Gastrocnemius medialis (tissue), 4 donors: ENCODE data around the gene UHRF2. TPM values are rescaled to one million over a fixed set of nuclear protein-coding genes. Genes with fewer than 3 reads are reported as not detected.

ENCODE experiments used
- ATAC-seq, 2 donors: fragments of 150-250 bp; one replicate each; pipeline ENCODE4 v1.9.1; 2016
- DNase-seq, 2 donors: peaks; one replicate each; pipeline ENCODE4 v3.0.0-alpha.2; 2019
- H3K27ac ChIP-seq, 4 donors: fragments of 200-600 bp; sonication (generic); 1 replicate in 1 of 4; 2 replicates in 3 of 4; pipeline ENCODE4 v1.5.1; 2016 to 2018; ENCODE audit warnings: mild to moderate bottlenecking in 2 of 4, moderate library complexity in 1 of 4
- H3K27me3 ChIP-seq, 3 donors: fragments of 200-600 bp; sonication (generic) in 2 of 3; 1 replicate in 1 of 3; 2 replicates in 2 of 3; pipeline versions ENCODE4 v1.5.1 to v1.6.0; 2016 to 2019; ENCODE audit warnings: mild to moderate bottlenecking in 1 of 3, moderate library complexity in 1 of 3
- H3K36me3 ChIP-seq, 2 donors: fragments of 200-600 bp; sonication (generic) in 1 of 2; one replicate each; pipeline ENCODE4 v1.5.1; 2017 to 2018
- H3K4me1 ChIP-seq, 2 donors: fragments of 200-600 bp; sonication (generic) in 1 of 2; one replicate each; pipeline ENCODE4 v1.5.1; 2016 to 2017; ENCODE audit warnings: mild to moderate bottlenecking in 2 of 2
- H3K4me3 ChIP-seq, 4 donors: fragments of 200-600 bp; sonication (generic) in 3 of 4; 1 replicate in 1 of 4; 2 replicates in 3 of 4; pipeline ENCODE4 v1.5.1; 2016 to 2019; ENCODE audit warnings: mild to moderate bottlenecking in 2 of 4
- H3K9me3 ChIP-seq, 3 donors: fragments of 200-600 bp; sonication (generic) in 2 of 3; 1 replicate in 1 of 3; 2 replicates in 2 of 3; pipeline ENCODE4 v1.5.1; 2016 to 2019
- CTCF ChIP-seq, 5 experiments: fragments of 450-650 bp in 3 of 5; fragments of 200-600 bp in 2 of 5; sonication (generic) in 2 of 5; IDR thresholded peaks in 4 of 5; conservative IDR thresholded peaks in 1 of 5; 1 replicate in 4 of 5; 2 replicates in 1 of 5; pipeline ENCODE4 v1.5.1; 2016 to 2019; ENCODE audit warnings: antibody characterized with exemption in 5 of 5, mild to moderate bottlenecking in 3 of 5, moderate library complexity in 3 of 5
- POLR2A ChIP-seq, 2 donors: fragments of 450-650 bp; IDR thresholded peaks; one replicate each; pipeline ENCODE4 v1.6.1; 2017; ENCODE audit warnings: antibody characterized with exemption in 2 of 2, mild to moderate bottlenecking in 2 of 2, moderate library complexity in 2 of 2
- in situ Hi-C, 4 donors: fragments of 200-750 bp; cut with MboI; loops; one replicate each; pipeline versions ENCODE4 v1.15.0 to v1.8.0; 2017; ENCODE audit warnings: low sequenced_read_pairs in 4 of 4
- intact Hi-C: fragments of 100-400 bp; cut with DNase I; formaldehyde crosslinking; loops from one replicate; pipeline ENCODE4 v1.15.1; 2023; ENCODE audit warnings: low total_unique reads
- total RNA-seq, 4 donors: library from RNA; depleted of rRNA; stranded (reverse); fragments of >200 nt; gene quantifications; one replicate each; pipeline versions ENCODE4 v1.1.0 to v1.2.3, GENCODE V29; 2016

Gene UHRF2
- total RNA-seq, 4 donors from 2014 or later, result 16.7 to 29.0 (median 18.8) TPM

- Histone ChIP-seq H3K4me3 (no peak overlapping the region), H3K27ac (no peak overlapping the region), H3K4me1 (peaks cover 42 to 51% of the 10 kb centered on the region in 2 donors), H3K36me3 (no peaks in the 10 kb centered on the region), H3K9me3 (no peaks in the 10 kb centered on the region), H3K27me3 (no peaks in the 10 kb centered on the region)
- no peak for DNase-seq
- no peak for ATAC-seq
- in situ Hi-C loops, result no loop called here
- intact Hi-C loops, result no loop called here
- TF ChIP-seq POLR2A (IDR thresholded peaks at IDR 0.05) (no peak), CTCF (IDR thresholded peaks at IDR 0.05 in 4 of 5, conservative IDR thresholded peaks at IDR 0.05 in 1 of 5) (no peak)
Measured at GRCh38 chr9:6443661-6444060, 30.7 kb downstream of the UHRF2 start.

- no peak for ATAC-seq
- TF ChIP-seq CTCF (IDR thresholded peaks at IDR 0.05 in 4 of 5, conservative IDR thresholded peaks at IDR 0.05 in 1 of 5) (no peak), POLR2A (IDR thresholded peaks at IDR 0.05) (no peak)
- DNase-seq, result no peak
- Histone ChIP-seq H3K36me3 (no peaks in the 10 kb centered on the region), H3K27ac (no peak overlapping the region), H3K27me3 (no peaks in the 10 kb centered on the region), H3K4me3 (no peak overlapping the region), H3K4me1 (peaks cover 46 to 54% of the 10 kb centered on the region in 2 donors), H3K9me3 (no peaks in the 10 kb centered on the region)
- intact Hi-C loops (no loop called here), in situ Hi-C loops (no loop called here)
Measured at GRCh38 chr9:6444128-6444527, 31.1 kb downstream of the UHRF2 start.

GRCh38 chr9:6449086-6449485 lies 36.1 kb downstream of the UHRF2 start:
- no peak for DNase-seq
- Histone ChIP-seq H3K36me3 (no peaks in the 10 kb centered on the region), H3K27ac (peak overlapping the region in 1 of 4 donors; percentile 7), H3K4me3 (no peak overlapping the region), H3K4me1 (peaks cover 51 to 57% of the 10 kb centered on the region in 2 donors), H3K27me3 (no peaks in the 10 kb centered on the region), H3K9me3 (no peaks in the 10 kb centered on the region)
- intact Hi-C loops (no loop called here), in situ Hi-C loops (no loop called here)
- TF ChIP-seq CTCF (IDR thresholded peaks at IDR 0.05 in 4 of 5, conservative IDR thresholded peaks at IDR 0.05 in 1 of 5) (no peak), POLR2A (IDR thresholded peaks at IDR 0.05) (no peak)
- ATAC-seq, result no peak

GRCh38 chr9:6449645-6450044 lies 36.6 kb downstream of the UHRF2 start:
- H3K27ac ChIP-seq, result peak overlapping the region in 1 of 4 donors; percentile 7

More at GRCh38 chr9:6449645-6450044, 36.6 kb downstream of the UHRF2 start:
- in situ Hi-C loops (no loop called here), intact Hi-C loops (no loop called here)
- H3K27me3 ChIP-seq, result no peaks in the 10 kb centered on the region
- H3K36me3 ChIP-seq, result no peaks in the 10 kb centered on the region
- no peak for ATAC-seq
- no peak overlapping the region for H3K4me3 ChIP-seq
- TF ChIP-seq POLR2A (IDR thresholded peaks at IDR 0.05), result no peak
- no peak for TF ChIP-seq CTCF (IDR thresholded peaks at IDR 0.05 in 4 of 5, conservative IDR thresholded peaks at IDR 0.05 in 1 of 5)
- H3K9me3 ChIP-seq, result no peaks in the 10 kb centered on the region
- H3K4me1 ChIP-seq, result peaks cover 48 to 55% of the 10 kb centered on the region in 2 donors
- no peak for DNase-seq
